ENCODE measurements around the gene RAD51D. TPM values are rescaled to one million over a fixed set of nuclear protein-coding genes. Genes with fewer than 3 reads are reported as not detected.

RAD51D gene
- total and polyA plus RNA-seq, 10 of the 15 experiments (the other 5 are each of a cell fraction or from before 2014, with no cell fraction given): 2.6 to 29.3 (median 13.5) TPM

GRCh38 chr17:35101036-35101435 is 18.6 kb downstream of the RAD51D start (continued):
- TF ChIP-seq ZBTB4 (CRISPR knock-in tag; IDR thresholded peaks at IDR 0.05): no peak

- DNase-seq (ENCODE audit: low read depth, low spot score) (no peak), ATAC-seq (no peak), FAIRE-seq (no peak)
- H4K20me1 ChIP-seq (ENCODE audit: control insufficient read depth, insufficient read depth): no peaks in the 10 kb centered on the region
- in situ Hi-C loops (cut with MboI): loop anchor here (25.0 kb wide), 1 partner anchor 888 kb away; no protein-coding TSS in a partner anchor
- ChIA-PET RAD21 (ENCODE audit: unreplicated experiment) (no interaction called here), POLR2A (no interaction called here), SMC1A (ENCODE audit: uncharacterized antibody, unreplicated experiment) (no interaction called here), CTCF (interaction anchor here (1.3 kb wide), 1 partner anchor 102 kb away, joined by 3 read pairs; no protein-coding TSS in a partner anchor)
- no peaks in the 10 kb centered on the region for H3K9me3 ChIP-seq (replicated peaks; ENCODE audit: control insufficient read depth, insufficient read depth, low read length)
- H3K79me2 ChIP-seq (ENCODE audit: control insufficient read depth, insufficient read depth, low read length): no peaks in the 10 kb centered on the region
- H3K9ac ChIP-seq (ENCODE audit: control insufficient read depth, insufficient read depth, low read length): no peak overlapping the region
- no peak overlapping the region for H3K27ac ChIP-seq (ENCODE audit: control insufficient read depth, insufficient read depth)
- 98% methylated on average over 3 of the region's 3 CpGs for WGBS (ENCODE audit: insufficient coverage, insufficient replicate concordance, low lambda C conversion rate, missing lambda C conversion rate)
- no peaks in the 10 kb centered on the region for H3K4me1 ChIP-seq (ENCODE audit: control insufficient read depth, insufficient read depth, low read length)
- H2AFZ ChIP-seq (ENCODE audit: control insufficient read depth, low read depth, low read length): no peak overlapping the region
- peaks cover 8 to 23% of the 10 kb centered on the region in 2 experiments for H3K36me3 ChIP-seq (ENCODE audit: control insufficient read depth in 2 of 2, insufficient read depth in 2 of 2, low read length in 1 of 2)
- intact Hi-C loops (cut with micrococcal nuclease; ENCODE audit: unreplicated experiment): no loop called here
- H3K4me3 ChIP-seq: no peak overlapping the region
- no TSS peak for BruUV-seq (replicated peaks)
- H3K4me2 ChIP-seq (ENCODE audit: control insufficient read depth, insufficient read depth): no peak overlapping the region
- H3K27me3 ChIP-seq (replicated peaks in 1 of 2; ENCODE audit: control insufficient read depth in 2 of 2, insufficient read depth in 2 of 2, low read length in 1 of 2): no peaks in the 10 kb centered on the region
- TF ChIP-seq BHLHE40 (IDR thresholded peaks at IDR 0.05; ENCODE audit: borderline replicate concordance in 1 of 2, low read depth in 2 of 2, low read length in 1 of 2): no peak
- TF ChIP-seq CREB1 (IDR thresholded peaks at IDR 0.05; ENCODE audit: low read depth): no peak
- TF ChIP-seq MYC (IDR thresholded peaks at IDR 0.05; ENCODE audit: insufficient read depth, insufficient read length, insufficient replicate concordance, low read length, severe bottlenecking): no peak
- TF ChIP-seq DPF2 (IDR thresholded peaks at IDR 0.05): no peak
- TF ChIP-seq CEBPZ (IDR thresholded peaks at IDR 0.05; ENCODE audit: low read depth, low read length): no peak
- TF ChIP-seq SMAD1 (IDR thresholded peaks at IDR 0.05; ENCODE audit: low read depth, partially characterized antibody): no peak
- no peak for TF ChIP-seq MEF2B (IDR thresholded peaks at IDR 0.05; ENCODE audit: partially characterized antibody, poor library complexity, severe bottlenecking)
- no peak for TF ChIP-seq NFYA (IDR thresholded peaks at IDR 0.05; ENCODE audit: borderline replicate concordance, low read depth, low read length)
- TF ChIP-seq ZBTB4 (CRISPR knock-in tag; IDR thresholded peaks at IDR 0.05): no peak
Observed at GRCh38 chr17:35099908-35100307, 19.8 kb downstream of the RAD51D start.
